A549 (cell line): ENCODE measurements around the gene CDK5R1. TPM values are rescaled to one million over a fixed set of nuclear protein-coding genes. Genes with fewer than 3 reads are reported as not detected.

Experiments used
- ATAC-seq, 2 experiments: fragments of 200-7000 bp in 1 of 2; fragments of >200 bp in 1 of 2; cut with Nextera tagmentation in 1 of 2; cut with Tn5 transposase in 1 of 2; 3 replicates each; pipeline versions ENCODE4 v1.8.0 to v1.9.1; 2018 to 2020; ENCODE audit warnings: mild to moderate bottlenecking in 1 of 2, moderate library complexity in 1 of 2
- CTCF ChIA-PET: fragments of 300-600 bp; sonication (Branson Sonifier 250); formaldehyde crosslinking; extraction: SDS; loops from one replicate; lab custom pipeline; 2021; ENCODE audit warnings: antibody characterized with exemption, inconsistent platforms; lab: Yijun Ruan, JAX
- POLR2A ChIA-PET: fragments of 350-600 bp; formaldehyde crosslinking; extraction: SDS; loops from one replicate; lab custom pipeline; 2021; ENCODE audit warnings: antibody characterized with exemption, inconsistent platforms; lab: Yijun Ruan, JAX
- DNase-seq, 2 experiments: peaks; one replicate each; pipeline versions ENCODE4 v3.0.0 to v3.0.0-alpha.2; 2011 to 2016; ENCODE audit warnings: low read depth in 1 of 2, low spot score in 1 of 2
- FAIRE-seq: peaks from 2 replicates; lab custom pipeline; 2011; peaks lifted over from hg19 to GRCh38; lab: Jason Lieb, UNC
- H3K27ac ChIP-seq, 2 experiments: fragments of >200 bp; sonication (Bioruptor Twin); formaldehyde crosslinking; 3 replicates each; pipeline ENCODE4 v1.5.1; 2016 to 2017
- H3K4me1 ChIP-seq: fragments of >200 bp; sonication (Bioruptor Twin); formaldehyde crosslinking; 3 replicates; pipeline ENCODE4 v1.6.1; 2016
- H3K4me2 ChIP-seq: fragments of >200 bp; sonication (Bioruptor Twin); formaldehyde crosslinking; 3 replicates; pipeline ENCODE4 v1.6.1; 2016
- H3K4me3 ChIP-seq: fragments of >200 bp; sonication (Bioruptor Twin); formaldehyde crosslinking; 3 replicates; pipeline ENCODE4 v1.5.1; 2016
- H3K9me3 ChIP-seq: fragments of >200 bp; sonication (Bioruptor Twin); formaldehyde crosslinking; 3 replicates; pipeline ENCODE4 v1.6.1; 2016
- ATOH8 ChIP-seq: fragments of 250-450 bp; sonication (Bioruptor Pico); IDR thresholded peaks from 2 replicates; pipeline ENCODE4 v1.5.0; 2020; ENCODE audit warnings: low read depth, mild to moderate bottlenecking, moderate library complexity
- CHD4 ChIP-seq: fragments of 200-600 bp; sonication (generic); IDR thresholded peaks from 2 replicates; pipeline ENCODE4 v1.6.1; 2016; ENCODE audit warnings: antibody characterized with exemption, mild to moderate bottlenecking, borderline replicate concordance
- EHMT2 ChIP-seq: fragments of 200-600 bp; sonication (generic); IDR thresholded peaks from 2 replicates; pipeline ENCODE4 v1.6.1; 2016; ENCODE audit warnings: antibody characterized with exemption, low read depth, mild to moderate bottlenecking, moderate library complexity
- EP300 ChIP-seq, 2 experiments: fragments of >200 bp; sonication (Bioruptor Twin); formaldehyde crosslinking; IDR thresholded peaks; 2 replicates in 1 of 2; 3 replicates in 1 of 2; pipeline ENCODE4 v1.6.1; 2016 to 2017
- FOSL2 ChIP-seq, 2 experiments: fragments of 450-650 bp in 1 of 2; fragments of >200 bp in 1 of 2; sonication (Bioruptor Twin) in 1 of 2; formaldehyde crosslinking; IDR thresholded peaks; 2 replicates each; pipeline versions ENCODE4 v1.5.0 to v1.6.1; 2016 to 2020; ENCODE audit warnings: mild to moderate bottlenecking in 1 of 2, moderate library complexity in 1 of 2
- JUN ChIP-seq, 2 experiments: fragments of >200 bp; sonication (Bioruptor Twin); formaldehyde crosslinking; IDR thresholded peaks; 2 replicates in 1 of 2; 3 replicates in 1 of 2; pipeline ENCODE4 v1.6.1; 2016 to 2017
- MAZ ChIP-seq: fragments of 150-350 bp; IDR thresholded peaks from 2 replicates; pipeline ENCODE4 v1.6.1; 2014; ENCODE audit warnings: antibody characterized with exemption, low read depth, low read length, borderline replicate concordance
- MYC ChIP-seq: IDR thresholded peaks from 2 replicates; pipeline ENCODE4 v1.6.1; 2012; ENCODE audit warnings: mild to moderate bottlenecking, inconsistent platforms, low read length, improper control_type of control experiment, borderline replicate concordance
- NPAS2 ChIP-seq: fragments of 250-450 bp; sonication (Bioruptor Pico); IDR thresholded peaks from 2 replicates; pipeline ENCODE4 v1.8.0; 2022; ENCODE audit warnings: mild to moderate bottlenecking, moderate library complexity, borderline replicate concordance
- POLR2A ChIP-seq: IDR thresholded peaks from 2 replicates; pipeline ENCODE4 v1.6.1; 2012; ENCODE audit warnings: mild to moderate bottlenecking, low read length
- RARB ChIP-seq: fragments of 250-450 bp; sonication (Bioruptor Pico); IDR thresholded peaks from 2 replicates; pipeline ENCODE4 v1.8.0; 2021; ENCODE audit warnings: mild to moderate bottlenecking, moderate library complexity
- REST ChIP-seq: fragments of 200-600 bp; sonication (generic); IDR thresholded peaks from 2 replicates; pipeline ENCODE4 v1.6.1; 2016; ENCODE audit warnings: antibody characterized with exemption, mild to moderate bottlenecking, moderate library complexity
- RFX5 ChIP-seq: fragments of 450-650 bp; IDR thresholded peaks from 2 replicates; pipeline ENCODE4 v1.7.1; 2014; ENCODE audit warnings: antibody characterized with exemption, mild to moderate bottlenecking, moderate library complexity
- SREBF2 ChIP-seq: fragments of 450-650 bp; IDR thresholded peaks from 2 replicates; pipeline ENCODE4 v1.6.1; 2014; ENCODE audit warnings: mild to moderate bottlenecking, moderate library complexity
- TFCP2L1 ChIP-seq: fragments of 250-450 bp; sonication (Bioruptor Pico); IDR thresholded peaks from 2 replicates; pipeline ENCODE4 v1.5.0; 2021; ENCODE audit warnings: mild to moderate bottlenecking
- TP53 ChIP-seq: fragments of 250-450 bp; sonication (Bioruptor Pico); IDR thresholded peaks from 2 replicates; pipeline ENCODE4 v1.5.0; 2021; ENCODE audit warnings: mild to moderate bottlenecking, moderate library complexity
- WGBS: methylation state at CpG from one replicate; pipeline ENCODE4 v1.1.6; 2017; ENCODE audit errors: missing lambda C conversion rate; 5-methylcytosine and 5-hydroxymethylcytosine counted together
- polyA minus RNA-seq: library from RNA; depleted of rRNA, polyadenylated mRNA; stranded (reverse); fragments of >200 nt; gene quantifications from 2 replicates; pipeline ENCODE4 v1.2.3, GENCODE V29; 2011; rRNA and poly(A)+ RNA removed
- polyA plus RNA-seq, 4 experiments: library from polyadenylated mRNA; depleted of rRNA in 3 of 4; stranded (reverse); fragments of >200 nt; fragmentation: RNase III in 1 of 4; extraction: RNeasy Plus Mini Kit Qiagen cat#74134 plus additional on column Dnase treatment in 1 of 4; gene quantifications; 2 replicates in 3 of 4; 3 replicates in 1 of 4; pipeline ENCODE4 v1.2.3, GENCODE V29; 2011 to 2017

CDK5R1 gene
- polyA plus RNA-seq (2011; rRNA removed), result 0.93 and 1.1 TPM in 2 replicates
- 1.2 and 1.8 TPM in 2 replicates for polyA plus RNA-seq (2012; cell fraction: cytosol; rRNA removed)
- polyA plus RNA-seq (2012; cell fraction: nucleus; rRNA removed), result 2.8 and 3.2 TPM in 2 replicates
- 2.4 to 3.0 TPM (median 2.8 TPM) in 3 replicates for polyA plus RNA-seq (2017; fragmentation: RNase III; extraction: RNeasy Plus Mini Kit Qiagen cat#74134 plus additional on column Dnase treatment)
- polyA minus RNA-seq, result 0.62 and 0.88 TPM in 2 replicates

GRCh38 chr17:32486701-32487472 is at the start of gene CDK5R1:
Gene CDK5R1, plus strand, starts transcription at chr17:32486993. Its CDS starts 628 bp downstream, at chr17:32487621.
- Histone ChIP-seq H3K4me2 (peak within 1 kb of the TSS; percentile 93), H3K9me3 (no peaks in the 10 kb centered on the region), H3K4me1 (peaks cover 6% of the 10 kb centered on the region; the same call in 1 of the 3 replicates), H3K4me3 (peak within 1 kb of the TSS; percentile 94), H3K27ac (peak within 1 kb of the TSS; percentile 86 to 92)
- peak; percentile 55 to 65 for DNase-seq
- no peak for FAIRE-seq
- peak; percentile 29; the same call in 1 of the 2 replicates for TF ChIP-seq REST
- TF ChIP-seq JUN (IDR thresholded peaks at IDR 0.05), result peak in 1 of 2 experiments; percentile 74; a peak in 3 of 5 replicates
- TF ChIP-seq TP53, result 0 out of 2 replicates have a peak, but pooled peaks have one; percentile 9
- TF ChIP-seq POLR2A, result peak; percentile 67
- no peak for TF ChIP-seq FOSL2 (IDR thresholded peaks at IDR 0.05)
- TF ChIP-seq FOSL2 (CRISPR knock-in tag; IDR thresholded peaks at IDR 0.05), result no peak; the same call in 1 of the 2 replicates
- TF ChIP-seq NPAS2 (CRISPR knock-in tag), result 0 out of 2 replicates have a peak, but pooled peaks have one; percentile 0
- TF ChIP-seq RFX5, result no peak
- POLR2A ChIA-PET, result interaction anchor here (0.6 to 1.3 kb wide), 3 partner anchors 43 to 434 kb away, joined by 3 to 5 read pairs (median 3); partner anchors contain the start of gene PSMD11
- CTCF ChIA-PET, result interaction anchor here (0.7 to 23.7 kb wide), 10 partner anchors 9 to 268 kb away, joined by 3 to 298 read pairs (median 4); partner anchors contain the start of gene PSMD11
- WGBS, result no CpG with 5 or more reads among the region's 135 CpGs
- peak; percentile 15 to 58 for ATAC-seq

- no peak overlapping the region for H3K27ac ChIP-seq
- peaks cover 1% of the 10 kb centered on the region for H3K4me1 ChIP-seq
- DNase-seq (no peak), ATAC-seq (no peak), FAIRE-seq (no peak)
- ChIA-PET CTCF (interaction anchor here (0.5 to 0.9 kb wide), 4 partner anchors 15 to 163 kb away, joined by 3 read pairs; no protein-coding TSS in a partner anchor), POLR2A (interaction anchor here (0.6 kb wide), 1 partner anchor 54 kb away, joined by 3 read pairs; no protein-coding TSS in a partner anchor)
- H3K4me2 ChIP-seq, result no peak overlapping the region
- no peak overlapping the region for H3K4me3 ChIP-seq
- peaks cover 9% of the 10 kb centered on the region for H3K9me3 ChIP-seq
- WGBS, result 66% methylated on average over 5 of the region's 5 CpGs
- no peak for TF ChIP-seq MYC
- no peak for TF ChIP-seq EHMT2
- TF ChIP-seq CHD4, result no peak
- TF ChIP-seq RARB (CRISPR knock-in tag), result no peak
- TF ChIP-seq SREBF2, result no peak
- no peak for TF ChIP-seq REST
- TF ChIP-seq ATOH8, result no peak
- no peak for TF ChIP-seq TFCP2L1 (CRISPR knock-in tag)
- no peak for TF ChIP-seq EP300 (IDR thresholded peaks at IDR 0.05)
- TF ChIP-seq TP53, result no peak
- TF ChIP-seq MAZ, result no peak
- TF ChIP-seq, all 56 proteins: peak for 0
Measured at GRCh38 chr17:32440722-32441121, 46.1 kb upstream of the CDK5R1 start.
